K562 (cell line): ENCODE results near the gene UQCRC2. TPM values are rescaled to one million over a fixed set of nuclear protein-coding genes. Genes with fewer than 3 reads are reported as not detected.

ENCODE experiments used
- AFF1 ChIP-seq, 2 experiments: fragments of 450-650 bp; IDR thresholded peaks; 2 replicates each; pipeline ENCODE4 v1.6.1; 2018; ENCODE audit warnings: mild to moderate bottlenecking in 2 of 2, low read depth in 1 of 2; ENCODE audit not compliant: partially characterized antibody in 2 of 2
- ARID3A ChIP-seq: IDR thresholded peaks from 2 replicates; pipeline ENCODE4 v1.6.1; 2012; ENCODE audit warnings: low read depth, low read length, improper control_type of control experiment, borderline replicate concordance
- ARID3B ChIP-seq: fragments of 250-450 bp; sonication (Bioruptor Pico); IDR thresholded peaks from 2 replicates; pipeline ENCODE4 v1.4.0; 2020; ENCODE audit warnings: borderline replicate concordance
- GMEB1 ChIP-seq: fragments of 250-450 bp; sonication (Bioruptor Pico); IDR thresholded peaks from 2 replicates; pipeline ENCODE4 v1.4.0; 2020; ENCODE audit warnings: mild to moderate bottlenecking
- HDAC2 ChIP-seq: fragments of 450-650 bp; IDR thresholded peaks from 2 replicates; pipeline ENCODE4 v1.6.1; 2016; ENCODE audit warnings: mild to moderate bottlenecking
- KAT7 ChIP-seq: sonication (generic); formaldehyde crosslinking; IDR thresholded peaks from 2 replicates; pipeline ENCODE4 v1.8.0; 2022; ENCODE audit warnings: missing genetic modification reagents, mild to moderate bottlenecking, borderline replicate concordance
- KDM4B ChIP-seq, 2 experiments: fragments of 450-650 bp in 1 of 2; sonication (generic) in 1 of 2; IDR thresholded peaks; 2 replicates each; pipeline ENCODE4 v1.6.1; 2016 to 2017; ENCODE audit warnings: borderline replicate concordance in 2 of 2, antibody characterized with exemption in 1 of 2, low read depth in 1 of 2, mild to moderate bottlenecking in 1 of 2
- MEF2D ChIP-seq: conservative IDR thresholded peaks from 2 replicates; pipeline ENCODE4 v1.6.1; 2016; ENCODE audit warnings: low read depth, missing genetic modification characterization, missing compliant biosample characterization
- NCOA1 ChIP-seq: fragments of 450-650 bp; IDR thresholded peaks from 2 replicates; pipeline ENCODE4 v1.6.1; 2016; ENCODE audit warnings: low read depth
- PKNOX1 ChIP-seq: fragments of 450-650 bp; IDR thresholded peaks from 2 replicates; pipeline ENCODE4 v1.6.1; 2016
- POLR2AphosphoS5 ChIP-seq: IDR thresholded peaks from 2 replicates; pipeline ENCODE4 v1.6.1; 2011; ENCODE audit warnings: mild to moderate bottlenecking, low read depth, low read length, moderate library complexity; ENCODE audit not compliant: control insufficient read depth, insufficient read depth
- XRCC3 ChIP-seq: fragments of 450-650 bp; IDR thresholded peaks from 2 replicates; pipeline ENCODE4 v1.6.1; 2017; ENCODE audit warnings: mild to moderate bottlenecking, moderate library complexity
- ZNF511 ChIP-seq: sonication (generic); formaldehyde crosslinking; IDR thresholded peaks from 2 replicates; pipeline ENCODE4 v1.8.0; 2022; ENCODE audit warnings: mild to moderate bottlenecking, missing genetic modification reagents
- ZNF584 ChIP-seq: fragments of 200-800 bp; sonication (Bioruptor generic); IDR thresholded peaks from 2 replicates; pipeline ENCODE4 v1.6.1; 2016; ENCODE audit warnings: low read depth, mild to moderate bottlenecking, missing genetic modification characterization, missing compliant biosample characterization
- ZNF644 ChIP-seq: fragments of 200-800 bp; sonication (Bioruptor generic); IDR thresholded peaks from 2 replicates; pipeline ENCODE4 v1.6.1; 2016; ENCODE audit warnings: low read depth, missing genetic modification characterization, missing compliant biosample characterization
- polyA plus RNA-seq, 8 experiments: library from polyadenylated mRNA; depleted of rRNA in 4 of 8; stranded (reverse) in 5 of 8; unstranded in 3 of 8; fragments of >200 nt; fragmentation: Nextera tagmentation in 2 of 8; fragmentation: Illumina TruSeq in 1 of 8; extraction: Ambion mirVana in 2 of 8; extraction: Trizol in 1 of 8; gene quantifications; 2 replicates each; pipeline versions ENCODE4 v1.2.1 to v1.2.3, GENCODE V29; 2011 to 2014; ENCODE audit warnings: inconsistent platforms in 1 of 8, missing spikeins in 1 of 8
- total RNA-seq, 7 experiments: library from RNA; depleted of rRNA in 6 of 7; stranded (reverse); fragments of >200 nt in 6 of 7; fragmentation: Illumina TruSeq in 2 of 7; extraction: Trizol in 2 of 7; gene quantifications; 2 replicates each; pipeline versions ENCODE4 v1.2.1 to v1.2.3, GENCODE V29; 2011 to 2021; ENCODE audit warnings: low replicate concordance in 1 of 7

Gene UQCRC2
- total and polyA plus RNA-seq, 9 of the 15 experiments (the other 6 are each of a cell fraction or from before 2014, with no cell fraction given): 177 to 516 (median 319) TPM

GRCh38 chr16:21952793-21953540, at the start of gene UQCRC2 (continued):
- TF ChIP-seq POLR2AphosphoS5: no peak; the same call in none of the 2 replicates
- TF ChIP-seq ZNF511 (CRISPR knock-in tag): no peak
- peak; percentile 63 to 82 for TF ChIP-seq AFF1 (IDR thresholded peaks at IDR 0.05; ENCODE audit: low read depth in 1 of 2, partially characterized antibody in 2 of 2)
- TF ChIP-seq KDM4B (IDR thresholded peaks at IDR 0.05; ENCODE audit: borderline replicate concordance in 2 of 2, low read depth in 1 of 2): 0 out of 4 replicates have a peak, but pooled peaks of 1 of the 2 experiments have one; percentile 72
- no peak for TF ChIP-seq NCOA1
- no peak for TF ChIP-seq ARID3B (CRISPR knock-in tag)
- no peak for TF ChIP-seq ZNF584 (CRISPR knock-in tag)
- no peak for TF ChIP-seq KAT7 (CRISPR knock-in tag)
- TF ChIP-seq MEF2D (tag): no peak; the same call in 1 of the 2 replicates
- TF ChIP-seq ARID3A: peak; percentile 78; the same call in 1 of the 2 replicates
- TF ChIP-seq XRCC3: no peak
- peak; percentile 75 for TF ChIP-seq GMEB1 (CRISPR knock-in tag)
- TF ChIP-seq HDAC2: peak; percentile 67
- TF ChIP-seq ZNF644 (tag): no peak
- peak; percentile 71 for TF ChIP-seq PKNOX1
